ENCODE measurements around the gene MYO5B. TPM values are rescaled to one million over a fixed set of nuclear protein-coding genes. Genes with fewer than 3 reads are reported as not detected.

MYO5B gene
- total RNA-seq, 4 donors from 2014 or later = 1.9 to 18.3 (median 4.4) TPM

- H3K36me3 ChIP-seq = no peaks in the 10 kb centered on the region
- H3K4me3 ChIP-seq = no peak overlapping the region
- H3K27ac ChIP-seq = no peak overlapping the region
- H3K4me1 ChIP-seq = no peaks in the 10 kb centered on the region
- no peak for TF ChIP-seq POLR2A (IDR thresholded peaks at IDR 0.05)
- TF ChIP-seq CTCF (IDR thresholded peaks at IDR 0.05) = no peak
- no peak for TF ChIP-seq POLR2AphosphoS5 (IDR thresholded peaks at IDR 0.05)
- TF ChIP-seq EP300 (IDR thresholded peaks at IDR 0.05) = no peak
- no peak for ATAC-seq
- no peaks in the 10 kb centered on the region for H3K27me3 ChIP-seq
- H3K9me3 ChIP-seq = no peaks in the 10 kb centered on the region
- WGBS, 2 donors (ENCODE audit: low coverage in 1 of 2) = 77 to 82% methylated on average over 4 of the region's 4 CpGs
Observed at GRCh38 chr18:49833814-49834213, 361.1 kb downstream of the MYO5B start.

GRCh38 chr18:49832221-49832647 is 362.7 kb downstream of the MYO5B start:
- WGBS, 2 donors (ENCODE audit: low coverage in 1 of 2) = 92 to 100% methylated on average over 2 of the region's 2 CpGs
- TF ChIP-seq EP300 (IDR thresholded peaks at IDR 0.05) = no peak
- no peak for TF ChIP-seq POLR2A (IDR thresholded peaks at IDR 0.05)
- no peak for TF ChIP-seq POLR2AphosphoS5 (IDR thresholded peaks at IDR 0.05)
- TF ChIP-seq CTCF (IDR thresholded peaks at IDR 0.05) = no peak
- ATAC-seq = no peak
- H3K36me3 ChIP-seq = no peaks in the 10 kb centered on the region
- peaks cover 0 to under 1% (median 0%) of the 10 kb centered on the region in 3 donors for H3K9me3 ChIP-seq
- H3K27ac ChIP-seq = no peak overlapping the region
- no peaks in the 10 kb centered on the region for H3K27me3 ChIP-seq
- no peaks in the 10 kb centered on the region for H3K4me1 ChIP-seq
- H3K4me3 ChIP-seq = no peak overlapping the region

- TF ChIP-seq POLR2AphosphoS5 (IDR thresholded peaks at IDR 0.05) (no peak), POLR2A (IDR thresholded peaks at IDR 0.05) (no peak), EP300 (IDR thresholded peaks at IDR 0.05) (no peak), CTCF (IDR thresholded peaks at IDR 0.05) (no peak)
- Histone ChIP-seq H3K36me3 (no peaks in the 10 kb centered on the region), H3K27me3 (no peaks in the 10 kb centered on the region), H3K9me3 (peaks cover 0 to 4% (median 0%) of the 10 kb centered on the region in 3 donors), H3K4me3 (no peak overlapping the region), H3K27ac (no peak overlapping the region), H3K4me1 (no peaks in the 10 kb centered on the region)
- 100% methylated on average over 1 of the region's 1 CpG; no CpG with 5 or more reads in 1 of the 2 donors for WGBS, 2 donors (ENCODE audit: low coverage in 1 of 2)
- ATAC-seq = no peak
Observed at GRCh38 chr18:49827996-49828395, 367.0 kb downstream of the MYO5B start.

GRCh38 chr18:49819823-49820671 is 374.9 kb downstream of the MYO5B start:
- no peaks in the 10 kb centered on the region for H3K27me3 ChIP-seq
- ATAC-seq = no peak
- no peak overlapping the region for H3K4me3 ChIP-seq
- no peaks in the 10 kb centered on the region for H3K4me1 ChIP-seq
- no peak for TF ChIP-seq EP300 (IDR thresholded peaks at IDR 0.05)
- TF ChIP-seq POLR2AphosphoS5 (IDR thresholded peaks at IDR 0.05) = no peak
- no peak for TF ChIP-seq POLR2A (IDR thresholded peaks at IDR 0.05)
- TF ChIP-seq CTCF (IDR thresholded peaks at IDR 0.05) = no peak
- no peak overlapping the region for H3K27ac ChIP-seq
- H3K36me3 ChIP-seq = peaks cover 0 to 6% of the 10 kb centered on the region in 2 donors
- WGBS, 2 donors (ENCODE audit: low coverage in 1 of 2) = 85 to 92% methylated on average over 4 to 5 of the region's 5 CpGs
- no peaks in the 10 kb centered on the region for H3K9me3 ChIP-seq
